HepG2 (cell line): ENCODE data around the gene IFITM10. TPM values are rescaled to one million over a fixed set of nuclear protein-coding genes. Genes with fewer than 3 reads are reported as not detected.

Experiments used
- ATAC-seq: fragments of 200-7000 bp; cut with Tn5 transposase; 3 replicates; pipeline ENCODE4 v1.9.1; 2020; ENCODE audit warnings: mild to moderate bottlenecking, moderate library complexity
- BruUV-seq: library from RNA; stranded (reverse); fragments of 400-500 nt; replicated peaks from 2 replicates; lab custom pipeline; 2021; lab: Mats Ljungman, UMichigan
- CTCF ChIA-PET: fragments of 300-600 bp; formaldehyde crosslinking; extraction: SDS; loops from one replicate; lab custom pipeline; 2021; ENCODE audit warnings: low total read pairs, inconsistent platforms, low intra/inter-chr PET ratio; lab: Yijun Ruan, JAX
- POLR2A ChIA-PET: fragments of 350-600 bp; sonication (Branson Sonifier 250); formaldehyde crosslinking; loops from one replicate; lab custom pipeline; 2020; ENCODE audit warnings: antibody characterized with exemption, inconsistent platforms; lab: Yijun Ruan, JAX
- DNase-seq: peaks from one replicate; pipeline ENCODE4 v3.0.0-alpha.2; 2015; ENCODE audit warnings: low spot score
- FAIRE-seq: peaks from 3 replicates; lab custom pipeline; 2011; peaks lifted over from hg19 to GRCh38; lab: Jason Lieb, UNC
- H2AFZ ChIP-seq: one replicate; pipeline ENCODE4 v1.6.1; 2011; ENCODE audit warnings: low read length, inconsistent platforms
- H3K27ac ChIP-seq: fragments of 300-600 bp; 3 replicates; pipeline ENCODE4 v1.8.0; 2011; ENCODE audit warnings: mixed run types, mild to moderate bottlenecking, mixed read lengths, low read length, inconsistent platforms; ENCODE audit not compliant: insufficient read depth; ENCODE audit errors: extremely low read length
- H3K27me3 ChIP-seq, 2 experiments: fragments of 200-600 bp in 1 of 2; 2 replicates in 1 of 2; 3 replicates in 1 of 2; pipeline versions ENCODE4 v1.6.0 to v1.8.0; 2011; ENCODE audit warnings: low read length in 2 of 2, mild to moderate bottlenecking in 2 of 2, moderate library complexity in 2 of 2, inconsistent platforms in 1 of 2; ENCODE audit not compliant: insufficient read depth in 2 of 2, control insufficient read depth in 1 of 2
- H3K36me3 ChIP-seq, 2 experiments: fragments of 200-600 bp in 1 of 2; replicated peaks in 1 of 2; 2 replicates in 1 of 2; 3 replicates in 1 of 2; pipeline versions ENCODE4 v1.5.1 to v1.8.0; 2011; ENCODE audit warnings: low read length in 2 of 2, inconsistent platforms in 1 of 2; ENCODE audit not compliant: insufficient read depth in 2 of 2, control insufficient read depth in 1 of 2
- H3K4me1 ChIP-seq: 2 replicates; pipeline ENCODE4 v1.5.1; 2012; ENCODE audit warnings: low read length, inconsistent platforms; ENCODE audit not compliant: insufficient read depth
- H3K4me2 ChIP-seq: 2 replicates; pipeline ENCODE4 v1.6.0; 2011; ENCODE audit warnings: low read depth, low read length, inconsistent platforms
- H3K4me3 ChIP-seq, 3 experiments: fragments of 200-600 bp in 1 of 3; sonication (generic), shearing (Covaris generic) in 1 of 3; replicated peaks in 1 of 3; 2 replicates each; pipeline ENCODE4 v1.5.1; 2011 to 2016; ENCODE audit warnings: low read length in 3 of 3, inconsistent platforms in 2 of 3, low read depth in 2 of 3, mild to moderate bottlenecking in 2 of 3, control low read depth in 1 of 3, mixed read lengths in 1 of 3; ENCODE audit not compliant: insufficient read depth in 1 of 3
- H3K79me2 ChIP-seq: one replicate; pipeline ENCODE4 v1.6.1; 2011; ENCODE audit warnings: low read length, inconsistent platforms; ENCODE audit not compliant: insufficient read depth
- H3K9ac ChIP-seq: 2 replicates; pipeline ENCODE4 v1.6.0; 2011; ENCODE audit warnings: mild to moderate bottlenecking, low read depth, low read length, inconsistent platforms; ENCODE audit not compliant: insufficient read depth
- H3K9me3 ChIP-seq: 2 replicates; pipeline ENCODE4 v1.5.1; 2012; ENCODE audit warnings: mild to moderate bottlenecking, low read length
- H4K20me1 ChIP-seq: 2 replicates; pipeline ENCODE4 v1.6.0; 2011; ENCODE audit warnings: inconsistent platforms, mild to moderate bottlenecking, low read length, moderate library complexity; ENCODE audit not compliant: insufficient read depth
- DPF2 ChIP-seq: sonication (generic); formaldehyde crosslinking; IDR thresholded peaks from 2 replicates; pipeline ENCODE4 v1.4.0; 2020; ENCODE audit warnings: mild to moderate bottlenecking, low read depth, missing genetic modification reagents, borderline replicate concordance
- FOXM1 ChIP-seq: sonication (generic); formaldehyde crosslinking; IDR thresholded peaks from 2 replicates; pipeline ENCODE4 v1.5.0; 2020; ENCODE audit warnings: missing genetic modification reagents
- NFRKB ChIP-seq: fragments of 450-650 bp; IDR thresholded peaks from 2 replicates; pipeline ENCODE4 v1.6.1; 2017
- PCBP2 ChIP-seq: fragments of 200-400 bp; formaldehyde crosslinking; optimal IDR thresholded peaks from 2 replicates; pipeline ENCODE3; 2018; ENCODE audit warnings: low read length, low read depth; ENCODE audit not compliant: poor library complexity, severe bottlenecking
- SYNCRIP ChIP-seq: fragments of 200-400 bp; formaldehyde crosslinking; IDR thresholded peaks from 2 replicates; pipeline ENCODE4 v1.6.1; 2018; ENCODE audit warnings: mild to moderate bottlenecking, low read depth, low read length; ENCODE audit not compliant: insufficient read depth
- ZFP82 ChIP-seq: sonication (generic); formaldehyde crosslinking; IDR thresholded peaks from 2 replicates; pipeline ENCODE4 v1.5.1; 2020; ENCODE audit warnings: mild to moderate bottlenecking, missing genetic modification reagents, borderline replicate concordance
- WGBS: methylation state at CpG from one replicate; pipeline ENCODE4 v1.1.6; 2017; ENCODE audit warnings: low lambda C conversion rate; 5-methylcytosine and 5-hydroxymethylcytosine counted together
- in situ Hi-C: cut with HindIII; loops from 2 replicates; pipeline ENCODE4 v1.10.0; 2017; ENCODE audit warnings: low pct_unique_long_range_greater_than_20kb; ENCODE audit not compliant: extremely low pct_ligation_motif_present
- intact Hi-C: fragments of 100-400 bp; cut with micrococcal nuclease; formaldehyde crosslinking; loops from one replicate; pipeline ENCODE4 v1.10.0; 2022; ENCODE audit not compliant: unreplicated experiment
- polyA plus RNA-seq, 8 experiments: library from polyadenylated mRNA; depleted of rRNA in 3 of 8; stranded (reverse) in 7 of 8; unstranded in 1 of 8; fragments of >200 nt; fragmentation: Illumina TruSeq in 4 of 8; extraction: Trizol in 4 of 8; gene quantifications; 2 replicates each; pipeline versions ENCODE4 v1.2.1 to v1.2.3, GENCODE V29; 2011 to 2016; ENCODE audit warnings: low read depth in 4 of 8, missing spikeins in 1 of 8, mixed read lengths in 1 of 8; ENCODE audit not compliant: insufficient read depth in 1 of 8
- total RNA-seq, 5 experiments: library from RNA; depleted of rRNA; stranded (reverse); fragments of >200 nt; fragmentation: Illumina TruSeq; extraction: Trizol; gene quantifications; 2 replicates each; pipeline ENCODE4 v1.2.3, GENCODE V29; 2016; ENCODE audit warnings: low read depth in 1 of 5
- TF ChIP-seq, protein P1 (sequence below): sonication (generic); formaldehyde crosslinking; IDR thresholded peaks from 2 replicates; pipeline ENCODE4 v1.4.0; 2020; ENCODE audit warnings: mild to moderate bottlenecking, missing genetic modification reagents

Gene IFITM10
- total and polyA plus RNA-seq, 2 of the 13 experiments (the other 11 are each of a cell fraction or from before 2014, with no cell fraction given): 0.09 to 0.13 TPM

DNA sequence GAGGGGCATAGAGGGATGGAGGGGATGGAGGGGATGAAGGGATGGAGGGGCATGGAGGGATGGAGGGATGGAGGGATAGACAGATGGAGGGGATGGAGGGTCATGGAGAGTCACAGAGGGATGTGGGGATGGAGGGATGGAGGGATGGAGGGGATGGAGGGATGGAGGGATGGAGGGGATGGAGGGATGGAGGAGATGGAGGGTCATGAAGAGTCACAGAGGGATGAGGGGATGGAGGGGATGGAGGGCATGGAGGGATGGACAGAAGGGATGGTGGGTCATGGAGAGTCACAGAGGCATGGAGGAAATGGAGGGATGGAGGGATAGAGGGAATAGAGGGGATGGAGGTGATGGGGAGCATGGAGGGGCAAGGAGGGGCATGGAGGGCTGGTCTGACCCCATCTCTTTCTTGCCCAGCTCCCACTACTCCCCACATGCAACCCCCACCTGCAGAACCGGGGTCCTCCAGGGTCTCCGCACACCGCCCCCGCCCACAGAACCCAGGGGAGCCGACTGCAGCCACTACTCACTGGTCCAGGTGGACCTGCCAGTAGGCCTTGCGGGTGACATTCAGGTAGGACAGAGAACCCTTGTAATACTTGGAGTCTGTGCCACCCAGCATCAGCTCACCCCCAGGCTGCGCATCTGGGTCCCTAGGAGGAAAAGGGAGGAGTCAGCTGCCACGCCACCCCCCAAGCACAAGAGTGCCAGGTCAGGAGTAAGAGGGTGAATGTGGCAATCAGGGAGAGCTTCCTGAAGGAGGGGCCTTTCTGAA is 4.2 kb upstream of the IFITM10 start:
- no peak for ATAC-seq
- CTCF ChIA-PET: no interaction called here
- POLR2A ChIA-PET: no interaction called here
- Histone ChIP-seq H3K4me3 (no peak overlapping the region), H2AFZ (no peak overlapping the region), H3K27ac (no peak overlapping the region), H3K36me3 (peaks cover 21 to 26% of the 10 kb centered on the region in 2 experiments; a peak in 4 of 5 replicates), H3K9me3 (no peaks in the 10 kb centered on the region), H3K4me2 (no peak overlapping the region), H3K9ac (no peak overlapping the region), H3K79me2 (no peaks in the 10 kb centered on the region), H3K4me1 (peaks cover 22% of the 10 kb centered on the region; the same call in 1 of the 2 replicates), H4K20me1 (peaks cover 12% of the 10 kb centered on the region), H3K27me3 (no peaks in the 10 kb centered on the region; a peak in 1 of 5 replicates)
- in situ Hi-C loops: no loop called here
- no TSS peak for BruUV-seq
- FAIRE-seq: no peak
- WGBS: no CpG with 5 or more reads among the region's 8 CpGs
- intact Hi-C loops: no loop called here
- no peak for DNase-seq
- TF ChIP-seq PCBP2 (peak; percentile 74), NFRKB (no peak)

DNA sequence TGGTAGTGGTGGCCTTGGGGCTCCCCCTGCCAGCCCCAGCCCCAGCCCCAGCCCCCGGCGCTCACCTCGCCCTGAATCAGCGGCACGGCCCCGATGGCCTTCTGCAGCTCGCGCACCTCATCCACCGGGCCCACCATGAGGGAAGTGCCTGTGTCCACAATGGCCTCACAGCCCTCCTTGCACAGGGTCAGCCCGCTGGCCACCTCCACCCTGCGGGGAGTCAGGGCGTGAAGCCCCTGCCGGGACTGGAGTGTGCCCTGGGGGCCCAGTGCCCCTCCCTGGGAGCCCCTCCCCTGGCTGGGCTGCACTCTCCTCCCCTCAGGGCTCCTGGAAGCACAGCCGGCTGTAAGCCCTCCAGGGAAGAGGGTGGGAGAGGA is 3.5 kb upstream of the IFITM10 start:
- no peak for FAIRE-seq
- in situ Hi-C loops (no loop called here), intact Hi-C loops (no loop called here)
- Histone ChIP-seq H3K4me3 (no peak overlapping the region), H3K27me3 (no peaks in the 10 kb centered on the region; a peak in 1 of 5 replicates), H3K4me2 (no peak overlapping the region), H3K9me3 (no peaks in the 10 kb centered on the region), H3K9ac (no peak overlapping the region), H4K20me1 (peaks cover 12% of the 10 kb centered on the region), H3K27ac (no peak overlapping the region), H3K36me3 (peaks cover 21 to 26% of the 10 kb centered on the region in 2 experiments; a peak in 4 of 5 replicates), H3K4me1 (peaks cover 22% of the 10 kb centered on the region; the same call in 1 of the 2 replicates), H2AFZ (no peak overlapping the region), H3K79me2 (no peaks in the 10 kb centered on the region)
- DNase-seq: no peak
- 95% methylated on average over 8 of the region's 14 CpGs for WGBS
- no peak for ATAC-seq
- ChIA-PET POLR2A (no interaction called here), CTCF (no interaction called here)
- TF ChIP-seq SYNCRIP (no peak), FOXM1 (CRISPR knock-in tag) (no peak), ZFP82 (CRISPR knock-in tag) (no peak), DPF2 (CRISPR knock-in tag) (no peak)
- TF ChIP-seq, protein P1, sequence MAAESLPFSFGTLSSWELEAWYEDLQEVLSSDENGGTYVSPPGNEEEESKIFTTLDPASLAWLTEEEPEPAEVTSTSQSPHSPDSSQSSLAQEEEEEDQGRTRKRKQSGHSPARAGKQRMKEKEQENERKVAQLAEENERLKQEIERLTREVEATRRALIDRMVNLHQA (CRISPR knock-in tag): no peak
- BruUV-seq: no TSS peak
